K562 (cell line): ENCODE measurements around the gene CEP57. TPM values are rescaled to one million over a fixed set of nuclear protein-coding genes. Genes with fewer than 3 reads are reported as not detected.

Source experiments
- ASH1L ChIP-seq: fragments of 450-650 bp; IDR thresholded peaks from 2 replicates; pipeline ENCODE4 v1.6.1; 2018; ENCODE audit warnings: borderline replicate concordance, mild to moderate bottlenecking, low read depth; ENCODE audit not compliant: partially characterized antibody
- E2F3 ChIP-seq: fragments of 250-450 bp; sonication (Bioruptor Pico); IDR thresholded peaks from 2 replicates; pipeline ENCODE4 v1.4.0; 2020; ENCODE audit warnings: mild to moderate bottlenecking
- HLTF ChIP-seq: fragments of 450-650 bp; IDR thresholded peaks from 2 replicates; pipeline ENCODE4 v1.6.1; 2016
- KLF1 ChIP-seq: fragments of 450-650 bp; IDR thresholded peaks from 2 replicates; pipeline ENCODE4 v1.6.1; 2016; ENCODE audit warnings: missing genetic modification characterization, missing compliant biosample characterization
- L3MBTL2 ChIP-seq: fragments of 450-650 bp; IDR thresholded peaks from 2 replicates; pipeline ENCODE4 v1.6.1; 2016; ENCODE audit warnings: mild to moderate bottlenecking, moderate library complexity
- NFYB ChIP-seq: IDR thresholded peaks from 2 replicates; pipeline ENCODE4 v1.6.1; 2011; ENCODE audit warnings: mild to moderate bottlenecking, moderate library complexity; ENCODE audit not compliant: insufficient read length; ENCODE audit errors: extremely low read depth
- NR3C1 ChIP-seq: sonication (generic); formaldehyde crosslinking; IDR thresholded peaks from 2 replicates; pipeline ENCODE4 v1.8.1; 2022; ENCODE audit warnings: missing genetic modification reagents
- POLR2AphosphoS2 ChIP-seq: IDR thresholded peaks from 2 replicates; pipeline ENCODE4 v1.6.1; 2012; ENCODE audit warnings: low read length, improper control_type of control experiment
- ZNF507 ChIP-seq: conservative IDR thresholded peaks from 2 replicates; pipeline ENCODE4 v1.6.1; 2017; ENCODE audit warnings: missing genetic modification characterization, missing compliant biosample characterization
- polyA plus RNA-seq, 8 experiments: library from polyadenylated mRNA; depleted of rRNA in 4 of 8; stranded (reverse) in 5 of 8; unstranded in 3 of 8; fragments of >200 nt; fragmentation: Nextera tagmentation in 2 of 8; fragmentation: Illumina TruSeq in 1 of 8; extraction: Ambion mirVana in 2 of 8; extraction: Trizol in 1 of 8; gene quantifications; 2 replicates each; pipeline versions ENCODE4 v1.2.1 to v1.2.3, GENCODE V29; 2011 to 2014; ENCODE audit warnings: inconsistent platforms in 1 of 8, missing spikeins in 1 of 8
- total RNA-seq, 7 experiments: library from RNA; depleted of rRNA in 6 of 7; stranded (reverse); fragments of >200 nt in 6 of 7; fragmentation: Illumina TruSeq in 2 of 7; extraction: Trizol in 2 of 7; gene quantifications; 2 replicates each; pipeline versions ENCODE4 v1.2.1 to v1.2.3, GENCODE V29; 2011 to 2021; ENCODE audit warnings: low replicate concordance in 1 of 7
- TF ChIP-seq, protein P1 (sequence below): fragments of 450-650 bp; IDR thresholded peaks from 2 replicates; pipeline ENCODE4 v1.6.1; 2016; ENCODE audit warnings: mild to moderate bottlenecking, moderate library complexity
- TF ChIP-seq, protein P2 (sequence below): sonication (generic); formaldehyde crosslinking; IDR thresholded peaks from 2 replicates; pipeline ENCODE4 v1.8.1; 2023; ENCODE audit warnings: mild to moderate bottlenecking, missing genetic modification reagents, moderate library complexity
- TF ChIP-seq, protein P3 (sequence below): fragments of 450-650 bp; IDR thresholded peaks from 2 replicates; pipeline ENCODE4 v1.7.0; 2016; ENCODE audit warnings: borderline replicate concordance
- TF ChIP-seq, protein P4 (sequence below): sonication (generic); formaldehyde crosslinking; IDR thresholded peaks from 2 replicates; pipeline ENCODE4 v1.8.0; 2022; ENCODE audit warnings: missing genetic modification reagents, mild to moderate bottlenecking, moderate library complexity, borderline replicate concordance

Gene CEP57
- total and polyA plus RNA-seq, 9 of the 15 experiments (the other 6 are each of a cell fraction or from before 2014, with no cell fraction given) = 25.1 to 88.1 (median 65.2) TPM

DNA sequence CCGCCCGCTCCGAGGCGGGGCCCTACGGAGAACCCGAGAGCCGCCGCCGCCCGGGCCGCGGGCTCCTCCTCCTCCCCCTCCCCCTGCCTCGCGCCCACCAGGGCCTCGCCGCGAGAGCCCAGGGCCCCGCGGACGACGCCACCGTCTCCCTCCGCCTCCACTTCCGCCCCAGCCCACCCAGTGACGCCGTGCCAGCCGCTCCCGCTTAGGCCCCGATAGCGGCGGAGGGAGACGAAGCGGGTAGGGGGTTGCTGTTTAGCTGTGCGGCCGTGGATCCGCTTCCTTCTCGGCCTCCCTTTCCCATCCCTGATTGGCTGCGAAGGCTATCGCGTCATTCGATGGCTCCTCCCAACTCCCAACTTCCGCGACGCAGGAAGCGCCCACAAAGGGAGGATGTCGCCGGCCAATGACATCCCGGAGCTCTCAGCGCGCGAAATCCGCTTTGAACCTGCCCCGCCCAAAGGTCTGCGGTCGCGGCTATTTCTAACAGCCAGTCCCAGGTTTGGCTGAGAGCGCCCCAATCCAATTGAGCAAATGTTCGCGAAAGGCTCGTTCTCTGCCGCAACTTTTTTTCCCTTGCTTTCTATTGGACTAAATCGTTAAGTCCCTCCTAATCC lies 684 bp upstream of the CEP57 start, which contains the start of gene FAM76B (continued):
- TF ChIP-seq, protein P1, sequence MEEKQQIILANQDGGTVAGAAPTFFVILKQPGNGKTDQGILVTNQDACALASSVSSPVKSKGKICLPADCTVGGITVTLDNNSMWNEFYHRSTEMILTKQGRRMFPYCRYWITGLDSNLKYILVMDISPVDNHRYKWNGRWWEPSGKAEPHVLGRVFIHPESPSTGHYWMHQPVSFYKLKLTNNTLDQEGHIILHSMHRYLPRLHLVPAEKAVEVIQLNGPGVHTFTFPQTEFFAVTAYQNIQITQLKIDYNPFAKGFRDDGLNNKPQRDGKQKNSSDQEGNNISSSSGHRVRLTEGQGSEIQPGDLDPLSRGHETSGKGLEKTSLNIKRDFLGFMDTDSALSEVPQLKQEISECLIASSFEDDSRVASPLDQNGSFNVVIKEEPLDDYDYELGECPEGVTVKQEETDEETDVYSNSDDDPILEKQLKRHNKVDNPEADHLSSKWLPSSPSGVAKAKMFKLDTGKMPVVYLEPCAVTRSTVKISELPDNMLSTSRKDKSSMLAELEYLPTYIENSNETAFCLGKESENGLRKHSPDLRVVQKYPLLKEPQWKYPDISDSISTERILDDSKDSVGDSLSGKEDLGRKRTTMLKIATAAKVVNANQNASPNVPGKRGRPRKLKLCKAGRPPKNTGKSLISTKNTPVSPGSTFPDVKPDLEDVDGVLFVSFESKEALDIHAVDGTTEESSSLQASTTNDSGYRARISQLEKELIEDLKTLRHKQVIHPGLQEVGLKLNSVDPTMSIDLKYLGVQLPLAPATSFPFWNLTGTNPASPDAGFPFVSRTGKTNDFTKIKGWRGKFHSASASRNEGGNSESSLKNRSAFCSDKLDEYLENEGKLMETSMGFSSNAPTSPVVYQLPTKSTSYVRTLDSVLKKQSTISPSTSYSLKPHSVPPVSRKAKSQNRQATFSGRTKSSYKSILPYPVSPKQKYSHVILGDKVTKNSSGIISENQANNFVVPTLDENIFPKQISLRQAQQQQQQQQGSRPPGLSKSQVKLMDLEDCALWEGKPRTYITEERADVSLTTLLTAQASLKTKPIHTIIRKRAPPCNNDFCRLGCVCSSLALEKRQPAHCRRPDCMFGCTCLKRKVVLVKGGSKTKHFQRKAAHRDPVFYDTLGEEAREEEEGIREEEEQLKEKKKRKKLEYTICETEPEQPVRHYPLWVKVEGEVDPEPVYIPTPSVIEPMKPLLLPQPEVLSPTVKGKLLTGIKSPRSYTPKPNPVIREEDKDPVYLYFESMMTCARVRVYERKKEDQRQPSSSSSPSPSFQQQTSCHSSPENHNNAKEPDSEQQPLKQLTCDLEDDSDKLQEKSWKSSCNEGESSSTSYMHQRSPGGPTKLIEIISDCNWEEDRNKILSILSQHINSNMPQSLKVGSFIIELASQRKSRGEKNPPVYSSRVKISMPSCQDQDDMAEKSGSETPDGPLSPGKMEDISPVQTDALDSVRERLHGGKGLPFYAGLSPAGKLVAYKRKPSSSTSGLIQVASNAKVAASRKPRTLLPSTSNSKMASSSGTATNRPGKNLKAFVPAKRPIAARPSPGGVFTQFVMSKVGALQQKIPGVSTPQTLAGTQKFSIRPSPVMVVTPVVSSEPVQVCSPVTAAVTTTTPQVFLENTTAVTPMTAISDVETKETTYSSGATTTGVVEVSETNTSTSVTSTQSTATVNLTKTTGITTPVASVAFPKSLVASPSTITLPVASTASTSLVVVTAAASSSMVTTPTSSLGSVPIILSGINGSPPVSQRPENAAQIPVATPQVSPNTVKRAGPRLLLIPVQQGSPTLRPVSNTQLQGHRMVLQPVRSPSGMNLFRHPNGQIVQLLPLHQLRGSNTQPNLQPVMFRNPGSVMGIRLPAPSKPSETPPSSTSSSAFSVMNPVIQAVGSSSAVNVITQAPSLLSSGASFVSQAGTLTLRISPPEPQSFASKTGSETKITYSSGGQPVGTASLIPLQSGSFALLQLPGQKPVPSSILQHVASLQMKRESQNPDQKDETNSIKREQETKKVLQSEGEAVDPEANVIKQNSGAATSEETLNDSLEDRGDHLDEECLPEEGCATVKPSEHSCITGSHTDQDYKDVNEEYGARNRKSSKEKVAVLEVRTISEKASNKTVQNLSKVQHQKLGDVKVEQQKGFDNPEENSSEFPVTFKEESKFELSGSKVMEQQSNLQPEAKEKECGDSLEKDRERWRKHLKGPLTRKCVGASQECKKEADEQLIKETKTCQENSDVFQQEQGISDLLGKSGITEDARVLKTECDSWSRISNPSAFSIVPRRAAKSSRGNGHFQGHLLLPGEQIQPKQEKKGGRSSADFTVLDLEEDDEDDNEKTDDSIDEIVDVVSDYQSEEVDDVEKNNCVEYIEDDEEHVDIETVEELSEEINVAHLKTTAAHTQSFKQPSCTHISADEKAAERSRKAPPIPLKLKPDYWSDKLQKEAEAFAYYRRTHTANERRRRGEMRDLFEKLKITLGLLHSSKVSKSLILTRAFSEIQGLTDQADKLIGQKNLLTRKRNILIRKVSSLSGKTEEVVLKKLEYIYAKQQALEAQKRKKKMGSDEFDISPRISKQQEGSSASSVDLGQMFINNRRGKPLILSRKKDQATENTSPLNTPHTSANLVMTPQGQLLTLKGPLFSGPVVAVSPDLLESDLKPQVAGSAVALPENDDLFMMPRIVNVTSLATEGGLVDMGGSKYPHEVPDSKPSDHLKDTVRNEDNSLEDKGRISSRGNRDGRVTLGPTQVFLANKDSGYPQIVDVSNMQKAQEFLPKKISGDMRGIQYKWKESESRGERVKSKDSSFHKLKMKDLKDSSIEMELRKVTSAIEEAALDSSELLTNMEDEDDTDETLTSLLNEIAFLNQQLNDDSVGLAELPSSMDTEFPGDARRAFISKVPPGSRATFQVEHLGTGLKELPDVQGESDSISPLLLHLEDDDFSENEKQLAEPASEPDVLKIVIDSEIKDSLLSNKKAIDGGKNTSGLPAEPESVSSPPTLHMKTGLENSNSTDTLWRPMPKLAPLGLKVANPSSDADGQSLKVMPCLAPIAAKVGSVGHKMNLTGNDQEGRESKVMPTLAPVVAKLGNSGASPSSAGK = no peak; the same call in none of the 2 replicates
- TF ChIP-seq KLF1 = peak; percentile 95
- TF ChIP-seq NR3C1 = 0 out of 2 replicates have a peak, but pooled peaks have one; percentile 39
- no peak for TF ChIP-seq HLTF
- TF ChIP-seq, protein P2, sequence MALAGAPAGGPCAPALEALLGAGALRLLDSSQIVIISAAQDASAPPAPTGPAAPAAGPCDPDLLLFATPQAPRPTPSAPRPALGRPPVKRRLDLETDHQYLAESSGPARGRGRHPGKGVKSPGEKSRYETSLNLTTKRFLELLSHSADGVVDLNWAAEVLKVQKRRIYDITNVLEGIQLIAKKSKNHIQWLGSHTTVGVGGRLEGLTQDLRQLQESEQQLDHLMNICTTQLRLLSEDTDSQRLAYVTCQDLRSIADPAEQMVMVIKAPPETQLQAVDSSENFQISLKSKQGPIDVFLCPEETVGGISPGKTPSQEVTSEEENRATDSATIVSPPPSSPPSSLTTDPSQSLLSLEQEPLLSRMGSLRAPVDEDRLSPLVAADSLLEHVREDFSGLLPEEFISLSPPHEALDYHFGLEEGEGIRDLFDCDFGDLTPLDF (CRISPR knock-in tag) = peak; percentile 99
- TF ChIP-seq L3MBTL2 = peak; percentile 78
- TF ChIP-seq, protein P3, sequence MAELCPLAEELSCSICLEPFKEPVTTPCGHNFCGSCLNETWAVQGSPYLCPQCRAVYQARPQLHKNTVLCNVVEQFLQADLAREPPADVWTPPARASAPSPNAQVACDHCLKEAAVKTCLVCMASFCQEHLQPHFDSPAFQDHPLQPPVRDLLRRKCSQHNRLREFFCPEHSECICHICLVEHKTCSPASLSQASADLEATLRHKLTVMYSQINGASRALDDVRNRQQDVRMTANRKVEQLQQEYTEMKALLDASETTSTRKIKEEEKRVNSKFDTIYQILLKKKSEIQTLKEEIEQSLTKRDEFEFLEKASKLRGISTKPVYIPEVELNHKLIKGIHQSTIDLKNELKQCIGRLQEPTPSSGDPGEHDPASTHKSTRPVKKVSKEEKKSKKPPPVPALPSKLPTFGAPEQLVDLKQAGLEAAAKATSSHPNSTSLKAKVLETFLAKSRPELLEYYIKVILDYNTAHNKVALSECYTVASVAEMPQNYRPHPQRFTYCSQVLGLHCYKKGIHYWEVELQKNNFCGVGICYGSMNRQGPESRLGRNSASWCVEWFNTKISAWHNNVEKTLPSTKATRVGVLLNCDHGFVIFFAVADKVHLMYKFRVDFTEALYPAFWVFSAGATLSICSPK = no peak
- TF ChIP-seq E2F3 (CRISPR knock-in tag) = peak; percentile 72; the same call in 1 of the 2 replicates
- peak; percentile 75 for TF ChIP-seq NFYB
- TF ChIP-seq ASH1L = no peak
- no peak for TF ChIP-seq POLR2AphosphoS2
- no peak for TF ChIP-seq ZNF507
- TF ChIP-seq, protein P4, sequence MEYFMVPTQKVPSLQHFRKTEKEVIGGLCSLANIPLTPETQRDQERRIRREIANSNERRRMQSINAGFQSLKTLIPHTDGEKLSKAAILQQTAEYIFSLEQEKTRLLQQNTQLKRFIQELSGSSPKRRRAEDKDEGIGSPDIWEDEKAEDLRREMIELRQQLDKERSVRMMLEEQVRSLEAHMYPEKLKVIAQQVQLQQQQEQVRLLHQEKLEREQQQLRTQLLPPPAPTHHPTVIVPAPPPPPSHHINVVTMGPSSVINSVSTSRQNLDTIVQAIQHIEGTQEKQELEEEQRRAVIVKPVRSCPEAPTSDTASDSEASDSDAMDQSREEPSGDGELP (CRISPR knock-in tag) = peak; percentile 59
